Ascending aorta (tissue), 2 donors: ENCODE results near the gene SAMD14. TPM values are rescaled to one million over a fixed set of nuclear protein-coding genes. Genes with fewer than 3 reads are reported as not detected.

Experiments
- DNase-seq, 2 donors: peaks; one replicate each; pipeline ENCODE4 v3.0.0-alpha.2; 2019; ENCODE audit warnings: low spot score in 2 of 2
- H3K27ac ChIP-seq, 2 donors: fragments of 200-600 bp; sonication (generic); one replicate each; pipeline ENCODE4 v1.5.1; 2016 to 2017; ENCODE audit warnings: mild to moderate bottlenecking in 1 of 2
- H3K27me3 ChIP-seq: fragments of 200-600 bp; sonication (generic); one replicate; pipeline ENCODE4 v1.5.1; 2017
- H3K36me3 ChIP-seq, 2 donors: fragments of 200-600 bp; sonication (generic); one replicate each; pipeline ENCODE4 v1.5.1; 2016
- H3K4me1 ChIP-seq, 2 donors: fragments of 200-600 bp; sonication (generic); one replicate each; pipeline ENCODE4 v1.5.1; 2016 to 2017; ENCODE audit warnings: mild to moderate bottlenecking in 1 of 2
- H3K4me3 ChIP-seq, 2 donors: fragments of 200-600 bp; sonication (generic); one replicate each; pipeline ENCODE4 v1.5.1; 2016 to 2017; ENCODE audit warnings: mild to moderate bottlenecking in 1 of 2
- H3K9me3 ChIP-seq, 2 donors: fragments of 200-600 bp; sonication (generic); one replicate each; pipeline ENCODE4 v1.5.1; 2016
- CTCF ChIP-seq, 3 experiments: fragments of 200-600 bp in 2 of 3; fragments of 450-650 bp in 1 of 3; sonication (generic) in 2 of 3; IDR thresholded peaks; one replicate each; pipeline ENCODE4 v1.5.1; 2016 to 2019; ENCODE audit warnings: antibody characterized with exemption in 3 of 3, mild to moderate bottlenecking in 1 of 3, moderate library complexity in 1 of 3
- intact Hi-C: fragments of 100-400 bp; cut with DNase I; formaldehyde crosslinking; loops from one replicate; pipeline ENCODE4 v1.15.1; 2023
- total RNA-seq: library from RNA; depleted of rRNA; stranded (reverse); fragments of >200 nt; gene quantifications from one replicate; pipeline ENCODE4 v1.1.0, GENCODE V29; 2016

SAMD14 gene
- total RNA-seq, 1 donor from 2014 or later: 3.2 TPM

GRCh38 chr17:50079334-50080095 lies 50.4 kb downstream of the SAMD14 start:
- Histone ChIP-seq H3K4me1 (peaks cover 0 to 7% of the 10 kb centered on the region in 2 donors), H3K4me3 (no peak overlapping the region), H3K27ac (peak overlapping the region; percentile 60 to 68), H3K36me3 (peaks cover 77 to 93% of the 10 kb centered on the region in 2 donors), H3K27me3 (no peaks in the 10 kb centered on the region), H3K9me3 (no peaks in the 10 kb centered on the region)
- TF ChIP-seq CTCF (IDR thresholded peaks at IDR 0.05): peak; percentile 68 to 84 (median 82)
- no peak for DNase-seq
- intact Hi-C loops: loop anchor here (2.0 kb wide), 2 partner anchors 25 to 53 kb away; no protein-coding TSS in a partner anchor

- Histone ChIP-seq H3K9me3 (no peaks in the 10 kb centered on the region), H3K27me3 (no peaks in the 10 kb centered on the region), H3K4me3 (no peak overlapping the region), H3K27ac (peak overlapping the region; percentile 60 to 68), H3K36me3 (peaks cover 88 to 100% of the 10 kb centered on the region in 2 donors), H3K4me1 (peaks cover 0 to 7% of the 10 kb centered on the region in 2 donors)
- no peak for DNase-seq
- intact Hi-C loops: loop anchor here (2.0 kb wide), 1 partner anchor 52 kb away; no protein-coding TSS in a partner anchor
- no peak for TF ChIP-seq CTCF (IDR thresholded peaks at IDR 0.05)
Observed at GRCh38 chr17:50078430-50078829, 51.5 kb downstream of the SAMD14 start.

GRCh38 chr17:50076591-50077235 lies 53.2 kb downstream of the SAMD14 start:
- Histone ChIP-seq H3K4me1 (peaks cover 0 to 7% of the 10 kb centered on the region in 2 donors), H3K36me3 (peaks cover 91 to 99% of the 10 kb centered on the region in 2 donors), H3K27me3 (no peaks in the 10 kb centered on the region), H3K4me3 (no peak overlapping the region), H3K27ac (peak overlapping the region; percentile 31 to 47), H3K9me3 (no peaks in the 10 kb centered on the region)
- DNase-seq: no peak
- intact Hi-C loops: no loop called here
- no peak for TF ChIP-seq CTCF (IDR thresholded peaks at IDR 0.05)

GRCh38 chr17:50076221-50076590 lies 53.8 kb downstream of the SAMD14 start:
- no peak overlapping the region for H3K4me3 ChIP-seq
- H3K27ac ChIP-seq: peak overlapping the region; percentile 35 to 47
- H3K36me3 ChIP-seq: peaks cover 91 to 99% of the 10 kb centered on the region in 2 donors
- no peaks in the 10 kb centered on the region for H3K9me3 ChIP-seq
- no peak for DNase-seq
- intact Hi-C loops: no loop called here
- no peak for TF ChIP-seq CTCF (IDR thresholded peaks at IDR 0.05)
- no peaks in the 10 kb centered on the region for H3K27me3 ChIP-seq
- H3K4me1 ChIP-seq: peaks cover 0 to 7% of the 10 kb centered on the region in 2 donors

- H3K27ac ChIP-seq: peak overlapping the region; percentile 35 to 47
- no peak overlapping the region for H3K4me3 ChIP-seq
- no peak for DNase-seq
- H3K4me1 ChIP-seq: peaks cover 0 to 7% of the 10 kb centered on the region in 2 donors
- no peaks in the 10 kb centered on the region for H3K27me3 ChIP-seq
- intact Hi-C loops: no loop called here
- H3K36me3 ChIP-seq: peaks cover 91 to 99% of the 10 kb centered on the region in 2 donors
- H3K9me3 ChIP-seq: no peaks in the 10 kb centered on the region
- TF ChIP-seq CTCF (IDR thresholded peaks at IDR 0.05): no peak
Observed at GRCh38 chr17:50075446-50076032, 54.4 kb downstream of the SAMD14 start.
